SHP77 treated with DMSO at 0.1 percent for 48 hours (cell line): ENCODE results near the gene FPR2.
"Not testable (repeated sequence)": the region's sequence is repeated elsewhere in the genome, so short reads cannot be mapped to it uniquely, and the experiment has no call there.

Experiments
- DNase-seq: peaks from one replicate; lab custom pipeline; 2025; lab: John Stamatoyannopoulos, UW

The FPR2 gene

GRCh38 chr19:51783372-51783771 lies 22.4 kb downstream of the FPR2 start:
- no peak for DNase-seq

- no peak for DNase-seq
These were observed 23.3 kb downstream of the FPR2 start for GRCh38 chr19:51784109-51784785.

- DNase-seq: no peak
These were observed 24.1 kb downstream of the FPR2 start for GRCh38 chr19:51784922-51785690.

- DNase-seq: no peak
These were observed 25.9 kb downstream of the FPR2 start for GRCh38 chr19:51786646-51787494.

GRCh38 chr19:51788029-51788428 lies 27.0 kb downstream of the FPR2 start:
- no peak for DNase-seq

GRCh38 chr19:51789061-51789795 lies 28.2 kb downstream of the FPR2 start:
- DNase-seq: no peak

- no peak for DNase-seq
These were observed 32.0 kb downstream of the FPR2 start for GRCh38 chr19:51792932-51793331.

GRCh38 chr19:51793994-51794393 lies 33.0 kb downstream of the FPR2 start:
- no peak for DNase-seq

GRCh38 chr19:51794885-51795490 lies 34.0 kb downstream of the FPR2 start, which contains the start of gene FPR3:
FPR3 (plus strand) TSS chr19:51795157; CDS start chr19:51823749, 28,592 bp downstream.
- no peak for DNase-seq

GRCh38 chr19:51796195-51796679 lies 35.3 kb downstream of the FPR2 start:
- DNase-seq: no peak

GRCh38 chr19:51797480-51797879 lies 36.5 kb downstream of the FPR2 start:
- DNase-seq: no peak

GRCh38 chr19:51798062-51798461 lies 37.1 kb downstream of the FPR2 start:
- DNase-seq: no peak

- no peak for DNase-seq
These were observed 38.2 kb downstream of the FPR2 start for GRCh38 chr19:51799034-51799773.

- no peak for DNase-seq
These were observed 38.9 kb downstream of the FPR2 start for GRCh38 chr19:51799774-51800472.

- no peak for DNase-seq
These were observed 39.7 kb downstream of the FPR2 start for GRCh38 chr19:51800473-51801244.

GRCh38 chr19:51802775-51803174 lies 41.8 kb downstream of the FPR2 start:
- no peak for DNase-seq

GRCh38 chr19:51803519-51803918 lies 42.5 kb downstream of the FPR2 start:
- no peak for DNase-seq

- no peak for DNase-seq
These were observed 43.0 kb downstream of the FPR2 start for GRCh38 chr19:51803967-51804366.

GRCh38 chr19:51804789-51805188 lies 43.8 kb downstream of the FPR2 start:
- not testable (repeated sequence) for DNase-seq
